ENCODE measurements around the gene ACE.

Gene ACE

DNA sequence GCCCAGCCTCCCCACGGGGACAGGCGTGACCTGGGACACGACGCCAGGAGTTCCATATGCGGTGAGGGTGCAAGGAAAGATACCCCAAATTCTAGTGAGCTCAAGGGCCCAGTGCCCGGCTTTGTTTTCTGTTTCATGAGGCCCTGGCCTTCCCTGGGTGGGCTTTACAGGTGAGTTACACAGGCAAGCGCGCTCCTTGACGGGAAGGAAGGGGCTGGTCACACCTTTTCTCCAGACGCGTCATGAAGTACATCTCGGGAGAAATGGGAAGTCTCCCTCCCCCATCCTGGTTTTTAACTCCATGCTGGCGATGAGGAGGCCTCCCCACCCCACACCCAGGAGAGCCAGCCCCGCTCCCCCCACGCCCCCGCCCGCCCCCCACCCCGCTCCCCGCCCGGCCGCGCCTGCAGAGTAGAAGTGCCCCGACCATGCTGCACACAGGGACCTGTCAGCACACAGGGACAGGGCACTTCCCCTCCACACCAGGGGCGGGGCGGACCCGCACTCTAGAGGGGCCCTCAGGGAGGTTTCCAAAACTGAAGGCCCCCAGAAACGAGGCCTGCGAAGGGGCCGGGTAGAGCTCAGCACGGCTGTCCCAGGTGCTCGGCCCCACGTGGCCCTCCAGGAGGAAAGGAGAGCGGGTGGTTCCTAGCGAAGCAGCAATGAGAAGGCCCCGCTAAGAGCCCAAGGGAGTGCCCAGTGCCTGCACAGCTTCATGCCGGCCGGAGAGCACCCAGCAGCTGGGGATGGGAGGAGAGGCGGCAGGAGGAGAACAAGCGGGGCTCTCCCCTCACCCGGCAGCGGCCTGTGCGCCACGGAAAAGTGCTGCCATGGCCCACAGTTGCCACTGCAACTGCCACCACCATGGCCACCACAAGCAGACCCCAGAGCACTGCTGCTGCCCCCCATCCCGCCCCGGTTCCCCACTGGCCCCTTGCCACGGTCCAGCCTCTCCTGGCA, 38.5 kb upstream of the ACE start:
- Histone ChIP-seq H3K4me3 (ENCODE audit: low read depth, low read length) (no peak overlapping the region), H3K36me3 (peaks cover 21% of the 10 kb centered on the region), H3K27ac (no peak overlapping the region), H3K9me3 (ENCODE audit: severe bottlenecking) (no peaks in the 10 kb centered on the region), H3K27me3 (ENCODE audit: insufficient read depth, low read depth, severe bottlenecking) (no peaks in the 10 kb centered on the region)
- DNase-seq, result no peak
- no peak for TF ChIP-seq CTCF (IDR thresholded peaks at IDR 0.05; ENCODE audit: low read depth, low read length)

GRCh38 chr17:63439687-63440086, 37.2 kb upstream of the ACE start:
- no peak overlapping the region for H3K27ac ChIP-seq
- H3K36me3 ChIP-seq, result peaks cover 9% of the 10 kb centered on the region
- TF ChIP-seq CTCF (IDR thresholded peaks at IDR 0.05; ENCODE audit: low read depth, low read length), result no peak
- H3K9me3 ChIP-seq (ENCODE audit: severe bottlenecking), result no peaks in the 10 kb centered on the region
- no peaks in the 10 kb centered on the region for H3K27me3 ChIP-seq (ENCODE audit: insufficient read depth, low read depth, severe bottlenecking)
- no peak overlapping the region for H3K4me3 ChIP-seq (ENCODE audit: low read depth, low read length)
- no peak for DNase-seq

GRCh38 chr17:63440127-63440769, 36.6 kb upstream of the ACE start:
- Histone ChIP-seq H3K4me3 (ENCODE audit: low read depth, low read length) (no peak overlapping the region), H3K9me3 (ENCODE audit: severe bottlenecking) (no peaks in the 10 kb centered on the region), H3K27ac (no peak overlapping the region), H3K27me3 (ENCODE audit: insufficient read depth, low read depth, severe bottlenecking) (no peaks in the 10 kb centered on the region), H3K36me3 (peaks cover 3% of the 10 kb centered on the region)
- peak; percentile 44; the same call in 1 of the 2 replicates for TF ChIP-seq CTCF (IDR thresholded peaks at IDR 0.05; ENCODE audit: low read depth, low read length)
- no peak for DNase-seq

DNA sequence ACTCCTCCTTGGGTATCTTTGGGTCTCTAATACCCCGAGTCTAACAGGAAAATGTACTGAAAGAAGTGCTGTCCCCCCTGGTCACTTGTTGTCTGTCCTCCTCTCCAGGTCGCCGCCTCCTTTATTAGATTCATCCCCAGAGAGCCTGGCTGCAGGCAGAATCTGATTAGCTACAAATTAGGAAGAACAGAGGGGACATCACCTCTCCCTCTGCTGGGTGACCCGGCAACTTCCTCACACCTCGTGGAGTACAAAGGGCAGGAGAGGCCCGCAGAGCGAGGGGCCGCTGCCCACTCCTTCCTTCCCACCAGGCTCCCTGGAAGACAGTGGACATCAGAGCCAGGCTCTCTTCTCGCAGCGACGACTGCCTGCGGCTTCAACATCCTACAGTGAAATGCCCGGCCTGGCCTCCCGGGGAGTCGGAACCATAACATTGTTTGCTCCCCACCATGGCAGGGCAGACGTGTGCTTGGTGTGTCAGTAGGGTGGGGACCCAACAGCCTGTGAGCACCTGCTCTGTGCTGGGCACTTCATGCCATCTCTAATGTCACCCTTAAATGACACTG, 36.0 kb upstream of the ACE start:
- Histone ChIP-seq H3K27ac (no peak overlapping the region), H3K36me3 (no peaks in the 10 kb centered on the region; the same call in 1 of the 2 replicates), H3K27me3 (ENCODE audit: insufficient read depth, low read depth, severe bottlenecking) (no peaks in the 10 kb centered on the region), H3K9me3 (ENCODE audit: severe bottlenecking) (no peaks in the 10 kb centered on the region), H3K4me3 (ENCODE audit: low read depth, low read length) (no peak overlapping the region)
- no peak for TF ChIP-seq CTCF (IDR thresholded peaks at IDR 0.05; ENCODE audit: low read depth, low read length)
- DNase-seq, result no peak

- Histone ChIP-seq H3K27ac (peak overlapping the region; percentile 22; the same call in 1 of the 2 replicates), H3K36me3 (no peaks in the 10 kb centered on the region), H3K4me3 (ENCODE audit: low read depth, low read length) (no peak overlapping the region), H3K27me3 (ENCODE audit: insufficient read depth, low read depth, severe bottlenecking) (no peaks in the 10 kb centered on the region), H3K9me3 (ENCODE audit: severe bottlenecking) (no peaks in the 10 kb centered on the region)
- TF ChIP-seq CTCF (IDR thresholded peaks at IDR 0.05; ENCODE audit: low read depth, low read length), result no peak
- DNase-seq, result no peak
Measured at GRCh38 chr17:63441654-63442053, 35.2 kb upstream of the ACE start.

Measured in WERI-Rb-1 (cell line).